Measurements from ENCODE around the gene SHLD2.

GRCh38 chr10:87079106-87079836 is 15.7 kb upstream of the SHLD2 start:
- no peak for TF ChIP-seq EZH2 (IDR thresholded peaks at IDR 0.05)
- no peak for TF ChIP-seq POLR2AphosphoS5 (IDR thresholded peaks at IDR 0.05; ENCODE audit: borderline replicate concordance, low read depth, low read length)

Data from SK-N-MC (cell line).